HL-60 (cell line): Measurements from ENCODE around the gene FAM204A.

Experiments
- GABPA ChIP-seq: IDR thresholded peaks from 2 replicates; pipeline ENCODE4 v1.6.1; 2012; ENCODE audit warnings: low read depth
- POLR2AphosphoS5 ChIP-seq: IDR thresholded peaks from 2 replicates; pipeline ENCODE4 v1.6.1; 2012; ENCODE audit warnings: low read depth
- TF ChIP-seq, protein P1 (sequence below): IDR thresholded peaks from one replicate; pipeline ENCODE4 v1.5.1; 2011; ENCODE audit warnings: low read length, control low read depth, inconsistent platforms; ENCODE audit not compliant: insufficient read depth

DNA sequence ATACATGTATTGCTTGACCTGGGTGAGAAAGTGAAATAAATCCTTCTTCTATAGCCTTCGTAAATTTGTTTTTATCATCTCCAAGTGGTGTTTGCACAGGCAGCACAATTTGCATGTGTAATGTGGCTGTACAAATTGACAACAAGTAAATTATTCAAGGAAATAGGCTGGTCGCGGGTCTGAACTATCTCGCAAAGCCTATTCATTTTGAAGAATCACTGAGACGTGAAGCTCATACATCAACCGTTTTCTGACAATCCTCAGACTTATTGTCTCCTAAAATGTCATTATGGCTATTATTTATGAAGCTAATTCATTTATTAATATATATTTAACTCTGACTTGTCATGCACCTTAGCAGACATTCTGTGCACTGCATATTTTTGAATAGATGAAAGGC is 16.2 kb upstream of the FAM204A start:
- TF ChIP-seq, protein P1, sequence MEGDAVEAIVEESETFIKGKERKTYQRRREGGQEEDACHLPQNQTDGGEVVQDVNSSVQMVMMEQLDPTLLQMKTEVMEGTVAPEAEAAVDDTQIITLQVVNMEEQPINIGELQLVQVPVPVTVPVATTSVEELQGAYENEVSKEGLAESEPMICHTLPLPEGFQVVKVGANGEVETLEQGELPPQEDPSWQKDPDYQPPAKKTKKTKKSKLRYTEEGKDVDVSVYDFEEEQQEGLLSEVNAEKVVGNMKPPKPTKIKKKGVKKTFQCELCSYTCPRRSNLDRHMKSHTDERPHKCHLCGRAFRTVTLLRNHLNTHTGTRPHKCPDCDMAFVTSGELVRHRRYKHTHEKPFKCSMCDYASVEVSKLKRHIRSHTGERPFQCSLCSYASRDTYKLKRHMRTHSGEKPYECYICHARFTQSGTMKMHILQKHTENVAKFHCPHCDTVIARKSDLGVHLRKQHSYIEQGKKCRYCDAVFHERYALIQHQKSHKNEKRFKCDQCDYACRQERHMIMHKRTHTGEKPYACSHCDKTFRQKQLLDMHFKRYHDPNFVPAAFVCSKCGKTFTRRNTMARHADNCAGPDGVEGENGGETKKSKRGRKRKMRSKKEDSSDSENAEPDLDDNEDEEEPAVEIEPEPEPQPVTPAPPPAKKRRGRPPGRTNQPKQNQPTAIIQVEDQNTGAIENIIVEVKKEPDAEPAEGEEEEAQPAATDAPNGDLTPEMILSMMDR: no peak
- TF ChIP-seq POLR2AphosphoS5 (no peak), GABPA (no peak)
